ENCODE measurements around the gene DEFB128.
"Not testable (repeated sequence)": the region's sequence is repeated elsewhere in the genome, so short reads cannot be mapped to it uniquely, and the experiment has no call there.

DEFB128 gene

DNA sequence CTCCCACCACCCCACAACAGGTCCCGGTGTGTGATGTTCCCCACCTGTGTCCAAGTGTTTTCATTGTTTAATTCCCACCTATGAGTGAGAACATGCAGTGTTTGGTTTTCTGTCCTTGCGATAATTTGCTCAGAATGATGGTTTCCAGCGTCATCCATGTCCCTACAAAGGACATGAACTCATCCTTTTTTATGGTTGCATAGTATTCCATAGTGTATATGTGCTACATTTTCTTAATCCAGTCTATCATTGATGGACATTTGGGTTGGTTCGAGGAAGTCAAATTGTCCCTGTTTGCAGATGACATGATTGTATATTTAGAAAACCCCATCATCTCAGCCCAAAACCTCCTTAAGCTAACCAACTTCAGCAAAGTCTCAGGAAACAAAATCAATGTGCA is 14.1 kb upstream of the DEFB128 start:
- DNase-seq; H3K27ac Mint-ChIP-seq; H3K36me3 Mint-ChIP-seq (ENCODE audit: low read depth); H3K4me3 Mint-ChIP-seq; H3K9me3 Mint-ChIP-seq; H3K27me3 Mint-ChIP-seq; H3K4me1 Mint-ChIP-seq; ATAC-seq: not testable (repeated sequence)

DNA sequence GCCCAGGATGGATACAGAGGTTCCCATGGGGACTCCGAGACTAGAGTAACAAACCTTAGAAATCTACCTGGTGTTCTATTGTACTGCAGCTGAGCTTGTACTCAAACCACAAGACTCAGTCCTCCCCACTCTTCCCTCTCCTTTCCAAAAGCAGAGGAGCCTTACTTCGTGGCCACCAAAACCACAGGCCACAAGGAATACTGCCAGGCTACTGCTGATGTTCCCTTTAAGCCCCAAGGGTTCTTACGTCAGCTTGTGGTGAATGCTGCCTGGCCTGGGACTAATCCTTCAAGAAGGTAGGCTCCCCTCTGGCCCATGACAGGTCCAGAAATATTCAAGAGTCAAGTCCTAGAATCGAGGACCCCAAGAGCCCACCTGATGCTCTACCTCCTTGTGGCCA is 10.5 kb upstream of the DEFB128 start:
- H3K36me3 Mint-ChIP-seq (ENCODE audit: low read depth): peaks cover 1% of the 10 kb centered on the region
- H3K9me3 Mint-ChIP-seq: peaks cover 4% of the 10 kb centered on the region
- H3K27ac Mint-ChIP-seq: no peak overlapping the region
- H3K27me3 Mint-ChIP-seq: peaks cover 18% of the 10 kb centered on the region
- DNase-seq: no peak
- no peak for ATAC-seq
- no peak overlapping the region for H3K4me3 Mint-ChIP-seq
- no peaks in the 10 kb centered on the region for H3K4me1 Mint-ChIP-seq

DNA sequence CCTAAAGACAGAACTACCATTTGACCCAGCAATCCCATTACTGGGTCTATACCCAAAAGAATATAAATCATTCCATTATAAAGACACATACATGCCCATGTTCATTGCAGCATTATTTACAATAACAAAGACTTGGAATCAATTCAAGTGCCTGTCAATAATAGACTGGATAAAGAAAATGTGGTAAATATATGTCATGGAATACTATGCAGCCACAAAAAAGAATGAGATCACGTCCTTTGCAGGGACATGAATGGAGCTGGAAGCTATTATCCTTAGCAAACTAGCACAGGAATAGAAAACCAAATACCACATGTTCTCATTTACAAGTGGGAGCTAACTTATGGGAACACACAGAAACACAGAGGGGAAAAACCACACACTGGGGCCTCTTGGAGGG is 8.7 kb upstream of the DEFB128 start:
- no peak overlapping the region for H3K4me3 Mint-ChIP-seq
- ATAC-seq (no peak), DNase-seq (no peak)
- H3K27me3 Mint-ChIP-seq: peaks cover 14% of the 10 kb centered on the region
- no peak overlapping the region for H3K27ac Mint-ChIP-seq
- H3K36me3 Mint-ChIP-seq (ENCODE audit: low read depth): peaks cover 1% of the 10 kb centered on the region
- H3K4me1 Mint-ChIP-seq: no peaks in the 10 kb centered on the region
- peaks cover 4% of the 10 kb centered on the region for H3K9me3 Mint-ChIP-seq

DNA sequence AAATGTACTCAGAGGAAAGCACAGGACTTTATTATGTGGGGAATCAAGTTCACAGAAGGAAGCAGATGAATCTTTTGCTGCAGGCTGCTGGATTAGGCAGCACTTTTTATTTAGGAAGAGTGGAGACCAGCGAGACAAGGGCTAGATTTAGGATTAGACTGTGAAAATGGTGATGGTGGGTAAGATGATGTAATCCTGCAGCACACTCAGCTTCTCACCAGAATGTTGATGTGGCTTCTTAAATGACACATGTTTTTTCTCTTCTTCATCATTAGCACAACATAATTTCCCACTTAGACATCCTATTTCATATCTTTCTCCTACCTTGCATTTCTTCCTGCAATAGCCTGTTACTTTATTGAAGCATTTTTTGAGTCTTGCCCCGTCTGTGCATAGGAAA is 1.8 kb downstream of the DEFB128 start:
- H3K4me3 Mint-ChIP-seq: no peak overlapping the region
- H3K9me3 Mint-ChIP-seq: peaks cover 12% of the 10 kb centered on the region
- no peak for ATAC-seq
- no peaks in the 10 kb centered on the region for H3K4me1 Mint-ChIP-seq
- H3K36me3 Mint-ChIP-seq (ENCODE audit: low read depth): no peaks in the 10 kb centered on the region
- no peak for DNase-seq
- peaks cover 53% of the 10 kb centered on the region for H3K27me3 Mint-ChIP-seq
- no peak overlapping the region for H3K27ac Mint-ChIP-seq

DNA sequence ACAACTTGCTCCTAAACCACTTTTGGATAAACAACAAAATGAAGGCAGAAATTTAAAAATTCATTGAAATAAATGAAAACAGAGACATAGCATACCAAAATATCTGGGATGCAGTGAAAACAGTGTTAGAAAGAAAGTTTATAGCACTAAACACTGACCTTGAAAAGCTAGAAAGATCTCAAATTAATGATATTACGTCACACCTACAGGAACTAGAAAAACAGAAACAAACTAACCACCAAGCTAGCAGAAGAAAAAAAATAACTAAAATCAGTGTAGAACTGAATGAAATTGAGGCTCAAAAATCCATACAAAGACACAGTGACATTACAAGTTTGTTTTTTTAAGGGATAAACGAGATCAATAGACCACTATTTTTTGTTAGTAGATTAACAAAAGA is 5.2 kb downstream of the DEFB128 start:
- no peaks in the 10 kb centered on the region for H3K4me1 Mint-ChIP-seq
- peaks cover 50% of the 10 kb centered on the region for H3K27me3 Mint-ChIP-seq

DNA sequence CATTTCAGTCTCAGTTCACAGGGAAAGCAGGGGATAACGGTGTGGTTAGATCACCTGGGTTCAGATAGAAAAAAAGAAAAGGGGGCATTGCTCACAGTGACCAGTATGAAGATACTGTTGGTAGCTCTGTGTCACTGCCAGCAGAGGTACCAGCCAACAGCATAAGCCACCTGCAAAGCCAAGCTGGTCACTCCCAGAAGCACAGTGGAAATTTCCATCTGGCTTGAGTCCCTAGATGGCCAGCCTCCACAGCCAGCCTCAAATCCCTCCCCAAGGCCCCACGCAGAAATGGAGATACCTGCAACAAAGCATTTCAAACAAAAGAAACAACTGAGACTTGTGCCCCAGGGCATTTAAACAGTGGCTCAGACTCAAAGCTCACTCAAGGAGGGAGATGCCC is 20.6 kb downstream of the DEFB128 start:
- H3K27ac Mint-ChIP-seq: no peak overlapping the region
- no peaks in the 10 kb centered on the region for H3K9me3 Mint-ChIP-seq
- H3K4me3 Mint-ChIP-seq: no peak overlapping the region
- DNase-seq: no peak
- no peaks in the 10 kb centered on the region for H3K4me1 Mint-ChIP-seq
- H3K36me3 Mint-ChIP-seq (ENCODE audit: low read depth): no peaks in the 10 kb centered on the region
- no peak for ATAC-seq
- peaks cover 10% of the 10 kb centered on the region for H3K27me3 Mint-ChIP-seq

More for the DNA sequence above, 5.2 kb downstream of the DEFB128 start:
- Mint-ChIP-seq H3K27ac (no peak overlapping the region), H3K9me3 (peaks cover 12% of the 10 kb centered on the region), H3K36me3 (ENCODE audit: low read depth) (no peaks in the 10 kb centered on the region), H3K4me3 (no peak overlapping the region)
- ATAC-seq (no peak), DNase-seq (no peak)

DNA sequence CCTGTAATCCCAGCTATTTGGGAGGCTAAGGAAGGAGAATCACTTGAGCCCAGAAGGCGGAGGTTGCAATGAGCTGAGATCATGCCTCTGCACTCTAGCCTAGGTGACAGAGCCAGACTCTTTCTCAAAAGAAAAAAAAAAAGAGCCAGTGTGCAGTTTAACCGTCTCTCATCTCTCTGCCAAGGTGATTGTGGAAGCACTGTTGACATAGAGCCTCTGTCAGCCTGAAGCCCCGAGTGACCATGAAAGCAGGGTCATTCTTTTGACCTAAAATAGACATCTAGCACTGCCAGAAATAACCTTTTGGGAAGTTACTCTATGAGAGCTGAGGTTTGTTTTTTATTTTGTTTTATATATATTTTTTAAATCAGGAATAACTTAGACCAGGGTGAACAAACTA is 24.9 kb downstream of the DEFB128 start:
- Mint-ChIP-seq H3K27ac (no peak overlapping the region), H3K9me3 (no peaks in the 10 kb centered on the region), H3K36me3 (ENCODE audit: low read depth) (no peaks in the 10 kb centered on the region), H3K4me1 (no peaks in the 10 kb centered on the region), H3K27me3 (peaks cover 24% of the 10 kb centered on the region), H3K4me3 (no peak overlapping the region)
- DNase-seq (no peak), ATAC-seq (no peak)

DNA sequence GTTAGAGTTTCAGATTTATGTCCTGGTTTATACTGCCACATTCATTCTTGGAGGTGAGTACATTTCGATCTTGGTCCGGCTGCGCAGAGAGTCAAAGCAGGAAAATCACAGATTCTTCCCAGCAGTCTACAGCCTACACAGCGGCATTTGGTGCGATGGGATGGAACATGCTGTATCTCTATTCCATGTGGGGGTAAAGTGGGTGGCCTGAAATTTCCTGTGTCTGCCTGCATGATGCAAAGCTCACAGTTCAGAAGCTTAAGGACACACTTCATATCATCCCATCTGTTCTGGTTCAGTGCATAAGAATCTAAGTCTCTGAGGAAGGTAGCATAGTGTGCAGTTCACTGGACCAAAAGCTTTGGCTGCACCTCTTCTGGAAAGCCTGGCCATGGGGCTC is 32.4 kb downstream of the DEFB128 start, which contains the start of gene DEFB127:
TSS of gene DEFB127 (plus strand) at position 301 of the 400 bp plus-strand sequence. CDS start at position 392, 91 bp downstream.
- Mint-ChIP-seq H3K4me3 (no peak within 1 kb of the TSS), H3K27me3 (peaks cover 24% of the 10 kb centered on the region), H3K36me3 (ENCODE audit: low read depth) (no peaks in the 10 kb centered on the region), H3K9me3 (no peaks in the 10 kb centered on the region), H3K4me1 (no peaks in the 10 kb centered on the region), H3K27ac (no peak within 1 kb of the TSS)
- DNase-seq (no peak), ATAC-seq (no peak)

DNA sequence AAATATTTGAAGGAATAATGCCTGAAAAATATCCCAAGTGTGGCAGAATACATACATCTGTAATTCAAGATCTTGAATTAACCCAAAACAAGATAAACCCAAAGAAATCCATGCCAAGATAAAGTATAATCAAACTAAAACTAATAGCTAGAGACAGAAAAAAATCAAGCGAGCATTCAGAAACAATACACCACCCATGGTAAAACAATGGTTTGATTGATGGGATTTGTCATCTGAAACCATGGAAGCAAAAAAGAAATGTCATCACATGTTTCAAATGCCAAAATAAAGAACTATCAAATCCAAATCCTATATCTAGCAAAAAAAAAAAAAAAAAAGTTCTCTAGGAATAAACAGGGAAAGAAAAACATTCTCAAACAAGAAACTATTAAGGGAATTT is 37.4 kb downstream of the DEFB128 start:
- no peak overlapping the region for H3K4me3 Mint-ChIP-seq
- H3K27me3 Mint-ChIP-seq: peaks cover 25% of the 10 kb centered on the region
- DNase-seq: no peak
- no peak for ATAC-seq
- H3K9me3 Mint-ChIP-seq: no peaks in the 10 kb centered on the region
- no peaks in the 10 kb centered on the region for H3K36me3 Mint-ChIP-seq (ENCODE audit: low read depth)
- H3K27ac Mint-ChIP-seq: no peak overlapping the region
- no peaks in the 10 kb centered on the region for H3K4me1 Mint-ChIP-seq

DNA sequence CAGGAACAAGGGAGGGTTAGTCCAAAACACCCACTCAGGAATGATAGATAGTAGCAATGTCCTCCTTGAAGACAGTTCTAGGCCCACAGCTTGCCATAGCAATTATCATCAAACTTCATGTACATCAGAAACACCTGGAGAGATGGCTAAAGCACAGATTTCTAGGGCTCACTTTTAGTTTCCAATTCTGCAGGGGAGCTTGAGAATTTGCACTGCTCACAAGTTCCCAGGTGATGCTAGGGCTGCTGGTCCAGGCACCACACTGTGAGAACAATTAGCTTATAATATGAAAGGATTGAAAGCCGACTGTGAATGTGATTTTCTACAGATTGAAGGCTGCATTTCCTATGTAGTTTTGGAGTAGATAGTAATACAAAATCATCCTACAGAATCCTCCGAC is 43.6 kb downstream of the DEFB128 start:
- DNase-seq: no peak
- Mint-ChIP-seq H3K27me3 (peaks cover 38% of the 10 kb centered on the region), H3K36me3 (ENCODE audit: low read depth) (no peaks in the 10 kb centered on the region), H3K9me3 (no peaks in the 10 kb centered on the region), H3K4me3 (no peak overlapping the region), H3K4me1 (no peaks in the 10 kb centered on the region), H3K27ac (no peak overlapping the region)
- ATAC-seq: no peak

DNA sequence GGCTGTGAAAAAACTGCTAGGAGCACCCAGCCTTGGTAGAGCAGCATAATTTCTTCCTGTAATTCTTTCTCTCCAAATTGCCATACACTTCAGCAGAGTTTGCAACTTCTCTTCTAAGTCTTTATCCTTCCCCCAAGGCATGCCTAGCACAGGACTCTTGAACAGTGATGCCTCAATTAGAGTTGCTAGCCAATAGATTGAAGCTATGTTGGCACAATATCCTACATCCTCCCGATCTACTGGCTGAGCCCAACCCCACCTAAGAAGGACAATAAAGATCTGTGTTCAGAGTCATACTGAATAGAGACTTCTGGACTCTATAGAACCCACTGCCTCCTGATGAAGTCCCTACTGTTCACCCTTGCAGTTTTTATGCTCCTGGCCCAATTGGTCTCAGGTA is 47.2 kb downstream of the DEFB128 start, which contains the start of gene DEFB126:
TSS of gene DEFB126 (plus strand) at position 301 of the 400 bp plus-strand sequence. CDS start at position 340, 39 bp downstream.
- H3K27ac Mint-ChIP-seq: no peak within 1 kb of the TSS
- ATAC-seq: no peak

More for the DNA sequence above, 47.2 kb downstream of the DEFB128 start, which contains the start of gene DEFB126:
- Mint-ChIP-seq H3K27me3 (peaks cover 57% of the 10 kb centered on the region), H3K36me3 (ENCODE audit: low read depth) (no peaks in the 10 kb centered on the region), H3K9me3 (no peaks in the 10 kb centered on the region), H3K4me1 (no peaks in the 10 kb centered on the region), H3K4me3 (no peak within 1 kb of the TSS)
- DNase-seq: no peak
